Stimulated activated CD4-positive, alpha-beta T cell treated with anti-CD3 and anti-CD28 coated beads, Interleukin-4, amount 100 ng/mL, for 4 hours (primary cell): ENCODE results near the gene OSBPL2.
A peak's percentile ranks its signal among the peaks of the same experiment; 100 is the strongest.

ENCODE experiments used
- DNase-seq, 2 experiments: peaks; one replicate each; pipeline ENCODE4 v3.0.0-alpha.2; 2020

The OSBPL2 gene

DNA sequence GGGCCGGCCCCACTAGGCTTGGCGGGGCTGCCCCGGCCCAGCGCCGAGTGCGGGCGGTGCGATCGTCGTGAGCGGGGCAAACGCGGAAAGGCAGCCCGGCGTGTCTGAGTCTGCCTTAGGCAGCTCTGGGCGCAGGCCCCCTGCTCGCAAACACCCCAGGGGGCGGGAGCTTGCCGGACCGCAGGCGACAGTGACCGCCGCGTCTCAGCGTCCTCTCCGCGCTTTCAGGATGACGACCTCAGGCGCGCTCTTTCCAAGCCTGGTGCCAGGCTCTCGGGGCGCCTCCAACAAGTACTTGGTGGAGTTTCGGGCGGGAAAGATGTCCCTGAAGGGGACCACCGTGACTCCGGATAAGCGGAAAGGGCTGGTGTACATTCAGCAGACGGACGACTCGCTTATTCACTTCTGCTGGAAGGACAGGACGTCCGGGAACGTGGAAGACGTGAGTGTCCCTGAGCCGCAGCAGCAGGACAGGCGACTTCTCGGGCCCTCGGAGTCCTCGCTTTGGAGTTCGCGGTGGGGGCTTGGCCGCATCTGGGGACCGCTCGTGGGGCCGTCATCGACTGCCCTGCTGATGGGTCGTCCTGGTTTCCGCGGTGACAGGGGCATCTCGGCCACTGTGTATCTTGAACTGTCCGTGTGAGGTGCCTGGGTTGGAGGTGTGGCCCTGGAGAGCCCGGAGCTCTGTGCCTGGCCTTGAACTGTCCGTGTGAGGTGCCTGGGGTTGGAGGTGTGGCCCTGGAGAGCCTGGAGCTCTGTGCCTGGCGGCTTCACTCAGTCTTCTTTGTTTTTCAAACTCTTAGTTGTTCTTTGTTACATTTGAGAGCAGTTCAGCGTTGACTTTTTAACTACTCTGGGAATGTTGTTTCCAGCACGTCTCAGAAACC is 65.3 kb downstream of the OSBPL2 start:
- peak in 1 of 2 experiments; percentile 23 for DNase-seq

DNA sequence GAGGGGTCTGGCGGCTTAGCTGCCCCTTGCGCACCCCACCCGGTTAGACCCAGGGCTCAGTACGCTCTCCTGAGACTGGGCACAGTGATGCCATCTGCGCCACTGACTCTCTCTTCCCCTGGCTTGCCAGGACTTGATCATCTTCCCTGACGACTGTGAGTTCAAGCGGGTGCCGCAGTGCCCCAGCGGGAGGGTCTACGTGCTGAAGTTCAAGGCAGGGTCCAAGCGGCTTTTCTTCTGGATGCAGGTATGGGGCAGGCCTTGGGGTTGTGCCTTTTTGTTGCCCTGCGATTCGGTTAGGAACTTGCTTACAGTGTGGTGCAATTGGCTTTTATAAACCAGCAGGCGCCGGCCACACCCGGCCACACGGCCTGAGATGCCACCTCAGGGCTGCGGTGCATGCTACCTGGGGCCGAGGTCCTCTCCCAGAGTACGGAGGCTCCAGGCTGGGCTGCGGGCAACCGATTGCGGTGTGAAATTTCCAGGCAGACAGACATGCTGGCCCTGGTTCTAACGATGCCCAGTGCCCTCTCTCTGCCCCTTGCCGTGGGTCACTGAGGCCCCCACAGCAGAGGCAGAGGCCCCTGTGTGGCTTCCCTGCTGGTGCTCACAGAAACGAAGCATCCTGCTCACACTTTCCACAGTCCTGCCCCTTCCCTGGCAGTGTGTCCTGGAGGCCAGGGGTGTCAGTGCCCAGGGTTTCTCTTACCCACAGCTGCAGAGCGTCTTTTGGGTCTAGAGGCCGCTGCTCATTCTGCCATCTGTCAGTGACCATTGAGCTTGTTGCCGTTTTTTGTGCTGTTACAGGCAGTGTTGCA is 66.2 kb downstream of the OSBPL2 start:
- no peak for DNase-seq

DNA sequence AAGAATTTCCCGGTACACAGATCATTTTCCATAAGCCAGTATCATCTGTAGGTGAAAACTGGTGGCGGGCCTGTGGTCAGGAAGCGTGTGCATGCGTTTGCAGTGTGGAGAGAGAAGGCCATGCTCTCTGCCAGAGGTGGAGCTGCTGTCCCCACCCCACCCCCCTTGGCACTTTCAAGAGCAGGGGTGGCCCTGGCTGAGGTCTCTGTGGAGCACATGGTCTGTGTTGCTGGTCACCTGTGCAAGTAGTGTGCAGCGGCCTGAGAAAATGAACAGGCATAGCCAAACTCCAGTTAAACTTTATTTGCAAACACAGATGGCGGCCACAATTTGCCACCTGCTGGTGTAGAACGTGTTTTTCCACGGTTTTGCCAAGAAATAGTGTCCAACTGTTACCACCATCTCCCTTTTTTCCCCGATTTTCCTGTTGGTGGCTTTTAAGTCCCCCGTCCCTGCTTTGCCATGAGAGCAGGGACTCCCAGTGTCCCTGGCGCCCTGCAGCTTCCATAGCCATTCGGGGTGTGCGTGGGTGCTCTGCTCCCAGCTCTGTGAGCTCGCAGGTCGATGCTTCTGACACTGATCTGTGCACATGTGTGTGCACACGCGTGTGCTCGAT is 66.9 kb downstream of the OSBPL2 start:
- DNase-seq = no peak

DNA sequence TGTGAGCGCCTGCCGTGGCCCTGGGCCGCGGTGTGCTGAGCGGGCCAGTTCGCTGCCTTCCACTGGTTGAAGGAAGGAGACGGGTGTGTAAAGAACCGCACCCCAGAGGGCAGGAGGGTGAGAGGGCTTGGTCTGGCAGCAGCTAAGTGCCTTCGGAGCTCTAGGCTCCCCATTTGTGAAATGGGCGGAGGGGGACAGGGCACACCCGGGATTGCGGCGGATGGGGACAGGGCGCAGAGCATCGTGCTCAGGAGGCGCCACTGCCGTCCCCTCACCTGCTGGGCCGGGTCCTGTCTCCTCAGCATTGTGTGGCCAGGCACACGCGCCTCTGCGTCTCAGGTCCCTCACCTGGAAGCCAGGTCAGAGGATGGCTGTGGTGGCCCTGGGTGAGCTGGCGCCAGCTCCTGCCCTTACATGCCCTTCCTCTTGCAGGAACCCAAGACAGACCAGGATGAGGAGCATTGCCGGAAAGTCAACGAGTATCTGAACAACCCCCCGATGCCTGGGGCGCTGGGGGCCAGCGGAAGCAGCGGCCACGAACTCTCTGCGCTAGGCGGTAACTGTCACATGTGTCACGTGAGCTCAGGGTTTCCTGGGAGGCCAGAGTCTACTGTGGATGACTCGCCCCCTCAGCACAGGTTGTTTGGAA is 67.6 kb downstream of the OSBPL2 start:
- no peak for DNase-seq

DNA sequence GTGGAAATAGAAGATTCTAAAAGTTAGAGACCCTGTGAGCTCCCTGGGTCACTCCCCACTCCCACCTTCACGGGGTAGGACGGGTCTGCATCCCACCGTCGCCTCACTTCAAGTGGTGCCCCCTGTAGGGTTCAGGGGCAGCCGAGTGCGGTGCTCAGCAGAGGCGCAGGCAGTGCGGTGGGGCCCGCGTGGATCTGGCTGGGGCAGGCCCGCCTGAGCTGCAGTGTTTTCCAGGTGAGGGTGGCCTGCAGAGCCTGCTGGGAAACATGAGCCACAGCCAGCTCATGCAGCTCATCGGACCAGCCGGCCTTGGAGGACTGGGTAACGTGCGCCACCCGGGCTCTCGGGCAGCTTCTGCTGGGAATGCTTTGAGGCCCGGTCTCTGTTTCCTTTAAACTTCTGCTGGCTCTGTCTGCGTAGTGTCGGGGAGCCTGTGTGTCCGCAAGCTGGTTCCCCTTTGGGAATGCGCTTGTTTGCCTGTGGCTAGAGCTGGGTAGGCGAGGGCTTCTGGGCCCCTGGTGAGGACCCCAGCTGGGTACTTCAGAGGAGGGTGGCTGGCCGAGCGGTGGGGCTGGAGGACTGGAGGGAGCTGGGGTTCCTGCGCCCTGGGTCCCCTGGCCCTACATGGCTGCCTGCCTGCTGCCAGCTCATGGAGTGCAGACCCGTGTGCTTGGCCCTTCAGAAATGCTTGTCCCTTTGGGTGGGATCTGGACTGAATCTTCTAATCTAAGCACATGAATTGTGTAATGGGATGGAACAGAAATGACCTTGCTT is 68.3 kb downstream of the OSBPL2 start:
- no peak for DNase-seq

DNA sequence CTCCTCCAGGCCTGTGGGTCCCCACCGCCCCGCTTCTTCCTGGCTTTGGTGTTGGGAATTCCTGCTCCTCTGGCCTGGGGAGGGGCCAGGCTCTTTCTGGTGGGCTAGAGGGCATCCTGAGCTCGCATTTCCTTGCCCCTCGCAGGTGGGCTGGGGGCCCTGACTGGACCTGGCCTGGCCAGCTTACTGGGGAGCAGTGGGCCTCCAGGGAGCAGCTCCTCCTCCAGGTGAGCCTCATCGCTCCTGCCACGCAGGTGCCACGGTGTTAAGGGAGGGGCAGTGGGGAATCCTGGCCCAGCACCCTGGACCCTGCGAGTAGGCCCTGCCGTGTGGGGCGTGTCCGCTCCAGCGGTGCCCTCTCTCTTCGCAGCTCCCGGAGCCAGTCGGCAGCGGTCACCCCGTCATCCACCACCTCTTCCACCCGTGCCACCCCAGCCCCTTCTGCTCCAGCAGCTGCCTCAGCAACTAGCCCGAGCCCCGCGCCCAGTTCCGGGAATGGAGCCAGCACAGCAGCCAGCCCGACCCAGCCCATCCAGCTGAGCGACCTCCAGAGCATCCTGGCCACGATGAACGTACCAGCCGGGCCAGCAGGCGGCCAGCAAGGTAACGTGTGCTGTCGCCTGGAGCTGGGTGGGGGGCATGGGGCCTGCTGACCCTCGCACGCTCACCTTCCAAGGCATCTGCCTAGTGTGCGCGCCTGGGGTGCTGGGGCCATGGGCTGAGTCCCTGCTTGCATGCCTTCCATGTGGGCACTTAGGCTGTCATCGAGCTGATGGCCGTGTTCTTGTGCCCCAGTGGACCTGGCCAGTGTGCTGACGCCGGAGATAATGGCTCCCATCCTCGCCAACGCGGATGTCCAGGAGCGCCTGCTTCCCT is 69.1 kb downstream of the OSBPL2 start:
- DNase-seq = no peak

DNA sequence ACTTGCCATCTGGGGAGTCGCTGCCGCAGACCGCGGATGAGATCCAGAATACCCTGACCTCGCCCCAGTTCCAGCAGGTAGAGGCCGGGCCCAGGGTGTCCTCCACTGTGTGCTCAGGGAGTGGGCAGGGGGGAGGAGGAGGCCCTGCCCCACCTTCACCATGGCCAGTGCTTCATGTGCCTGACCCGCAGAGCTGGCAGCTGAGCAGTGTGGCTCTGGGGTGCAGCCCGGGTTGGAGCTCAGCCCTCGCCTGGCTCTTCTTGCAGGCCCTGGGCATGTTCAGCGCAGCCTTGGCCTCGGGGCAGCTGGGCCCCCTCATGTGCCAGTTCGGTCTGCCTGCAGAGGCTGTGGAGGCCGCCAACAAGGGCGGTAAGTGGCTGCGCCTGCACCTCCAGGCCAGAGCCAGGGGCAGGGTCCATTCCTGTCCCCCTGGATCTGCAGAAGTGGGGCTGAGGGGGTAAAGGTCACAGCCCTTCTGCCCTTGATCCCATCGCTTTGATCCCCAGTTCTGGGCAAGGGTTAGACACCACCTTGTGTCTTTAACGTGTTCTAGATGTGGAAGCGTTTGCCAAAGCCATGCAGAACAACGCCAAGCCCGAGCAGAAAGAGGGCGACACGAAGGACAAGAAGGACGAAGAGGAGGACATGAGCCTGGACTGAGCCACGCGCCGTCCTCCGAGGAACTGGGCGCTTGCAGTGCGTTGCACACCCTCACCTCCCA is 69.9 kb downstream of the OSBPL2 start:
- no peak for DNase-seq

DNA sequence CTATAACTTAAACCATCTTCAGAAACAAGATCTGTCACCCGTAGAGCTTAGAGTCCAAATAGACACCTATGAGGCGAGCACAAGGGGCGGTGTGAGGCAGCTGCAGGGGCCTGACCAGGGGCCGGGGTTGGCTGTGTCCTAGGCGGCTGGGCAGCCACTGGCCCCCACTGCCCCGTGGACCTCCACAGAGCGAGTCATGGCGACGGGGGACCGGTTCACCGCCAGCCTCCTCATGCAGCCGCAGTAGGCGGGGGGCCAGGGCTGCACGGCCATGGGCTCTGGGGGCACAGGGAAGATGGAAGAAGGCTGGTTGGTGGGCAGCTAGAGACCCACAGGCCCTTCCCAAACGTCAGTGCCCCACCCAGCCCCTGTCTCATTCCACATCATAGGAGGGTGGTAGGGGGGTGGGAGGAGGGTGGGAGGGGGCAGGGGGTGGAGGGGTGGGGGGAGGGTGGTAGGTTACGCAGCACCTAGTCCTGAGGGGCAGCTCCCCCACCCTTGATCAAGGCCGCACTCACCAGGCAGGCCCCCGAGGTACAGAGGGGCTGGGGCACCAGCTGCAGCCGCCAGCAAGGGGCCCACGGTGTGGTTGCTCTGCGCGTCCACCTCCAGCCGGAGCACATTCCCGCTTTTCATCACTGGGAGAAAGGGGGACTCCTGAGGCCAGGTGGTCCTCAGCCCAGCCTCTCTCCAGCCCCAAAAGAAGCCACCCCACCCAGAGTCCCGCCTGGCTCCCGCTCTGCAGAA is 71.0 kb downstream of the OSBPL2 start:
- DNase-seq = no peak

DNA sequence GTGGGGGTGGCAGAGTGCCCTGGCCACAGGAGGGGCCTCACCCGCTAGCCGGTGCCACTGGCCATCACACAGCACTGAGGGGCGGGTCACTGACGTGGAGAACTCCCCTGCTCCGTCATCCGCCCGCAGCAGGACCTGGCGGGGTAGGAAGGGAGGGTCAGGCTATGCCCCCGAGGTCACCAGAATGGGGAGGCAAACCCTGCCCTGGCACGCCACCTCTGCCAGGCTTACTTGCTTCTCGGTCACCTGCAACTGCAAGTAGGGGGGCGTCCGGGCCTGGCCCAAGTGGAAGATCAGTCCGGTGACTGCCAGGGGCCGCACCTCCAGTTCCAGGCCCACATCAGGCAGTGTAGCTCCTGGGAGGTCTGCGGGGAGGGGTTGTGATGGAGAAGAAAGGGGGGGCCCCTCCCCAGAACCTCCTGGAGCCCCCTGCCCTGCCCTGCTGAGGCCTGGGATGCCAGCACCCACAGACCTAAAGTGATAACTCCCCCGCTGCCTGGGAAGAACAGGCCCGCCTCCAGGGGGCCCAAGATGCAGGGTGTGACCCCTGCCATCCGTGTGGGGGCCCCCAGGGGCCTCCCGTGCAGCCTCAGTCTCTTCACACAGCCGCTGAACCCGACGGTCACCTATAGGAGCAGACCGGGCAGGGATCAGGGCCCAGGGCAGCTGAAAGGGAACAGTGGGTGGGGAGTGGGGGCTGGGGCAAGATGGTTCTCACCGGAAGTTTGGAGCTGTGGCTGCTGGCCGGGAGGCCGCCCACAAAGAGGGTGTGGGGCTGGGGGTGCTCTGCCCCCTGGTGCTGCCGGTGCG is 71.8 kb downstream of the OSBPL2 start:
- DNase-seq = no peak

DNA sequence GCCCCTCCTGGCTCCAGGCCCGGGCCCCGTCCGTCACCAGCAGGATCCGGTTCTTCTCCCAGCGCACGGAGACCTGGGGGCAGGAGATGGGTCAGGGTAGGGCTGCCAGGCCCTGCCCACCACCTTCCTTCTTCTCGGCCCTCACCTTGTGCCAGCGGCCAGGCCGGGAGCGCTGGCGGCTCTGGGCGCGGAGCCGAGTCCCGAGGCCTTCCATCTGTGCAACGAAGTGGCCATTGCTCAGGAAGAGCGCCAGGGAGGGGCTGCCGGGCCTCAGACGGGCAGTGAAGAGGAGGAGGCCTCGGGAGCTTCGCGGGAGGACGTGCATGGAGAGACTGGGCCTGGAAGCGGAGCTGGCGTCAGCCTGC is 72.4 kb downstream of the OSBPL2 start:
- DNase-seq = no peak

DNA sequence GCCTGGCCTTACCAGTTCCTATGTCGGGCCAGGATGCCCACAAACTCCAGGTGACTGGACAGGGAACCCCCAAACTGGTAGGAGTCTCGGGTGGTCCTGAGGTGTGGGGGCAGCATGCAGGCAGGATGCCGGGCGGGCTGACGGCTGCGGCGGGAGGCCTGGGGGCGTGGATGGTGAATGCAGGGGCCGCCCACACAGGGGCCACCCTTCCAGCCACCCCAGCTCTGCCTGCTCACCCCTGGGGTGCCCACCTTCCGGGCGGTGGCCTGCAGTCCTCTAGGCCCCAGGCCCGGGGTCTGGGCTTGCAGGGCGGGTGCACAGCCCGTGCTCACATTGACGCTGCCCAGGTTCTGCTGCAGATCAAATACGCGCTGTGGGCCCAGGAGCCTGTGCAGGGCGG is 72.8 kb downstream of the OSBPL2 start:
- no peak for DNase-seq

DNA sequence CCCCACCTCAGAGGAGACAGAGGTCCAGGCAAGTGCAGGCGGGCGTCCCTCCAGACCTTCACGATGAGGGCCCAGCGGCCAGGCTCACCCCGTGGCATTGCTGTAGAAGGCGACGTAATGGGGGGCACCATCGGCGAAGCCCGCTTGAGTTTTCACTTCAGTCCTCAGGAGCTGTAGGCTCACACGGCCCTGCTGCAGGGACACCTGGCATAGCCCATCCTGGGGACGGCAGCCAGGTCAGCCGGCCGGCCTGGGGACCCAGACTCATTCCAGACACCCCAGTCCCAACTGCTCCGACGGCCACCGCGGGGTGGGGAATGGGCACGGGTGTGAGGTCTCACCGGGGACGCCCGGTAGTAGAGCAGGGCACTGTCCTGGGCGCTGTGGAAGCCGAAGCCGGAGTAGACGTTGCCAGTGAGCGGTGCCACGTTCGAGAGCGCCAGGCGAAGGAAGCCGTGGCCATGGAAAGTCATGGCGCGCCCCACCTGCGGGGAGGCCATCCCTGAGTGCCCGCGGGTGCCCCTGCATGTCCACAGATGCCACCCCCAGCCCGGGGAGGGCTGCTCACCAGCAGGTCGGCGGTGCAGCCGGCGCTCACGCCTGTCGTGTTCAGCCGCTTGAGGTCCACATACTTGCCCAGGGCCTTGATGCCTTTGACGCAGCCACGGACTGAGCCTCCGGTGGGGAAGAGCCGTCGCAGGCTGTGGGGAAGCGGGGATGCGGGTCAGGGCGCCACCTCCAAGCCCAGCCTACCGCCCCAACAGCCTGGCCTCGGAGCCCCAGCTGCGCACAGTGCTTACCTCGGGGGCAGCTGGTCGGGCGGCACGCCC is 73.7 kb downstream of the OSBPL2 start:
- DNase-seq = no peak

DNA sequence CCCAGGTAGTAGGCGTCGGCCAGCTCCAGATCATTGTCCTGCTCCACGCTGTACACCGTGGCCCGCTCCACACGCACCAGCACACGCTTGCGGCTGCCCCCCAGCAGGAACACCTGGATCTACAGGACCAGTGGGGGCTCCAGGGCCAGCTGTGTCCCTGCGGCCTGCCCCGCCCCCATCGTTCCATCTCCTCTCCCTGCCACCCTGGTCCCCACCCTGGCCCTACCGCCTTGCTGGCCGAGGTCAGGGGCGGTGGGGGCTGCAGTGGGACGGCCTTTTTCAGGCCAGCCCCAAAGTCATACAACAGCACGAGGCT is 74.3 kb downstream of the OSBPL2 start:
- no peak for DNase-seq

DNA sequence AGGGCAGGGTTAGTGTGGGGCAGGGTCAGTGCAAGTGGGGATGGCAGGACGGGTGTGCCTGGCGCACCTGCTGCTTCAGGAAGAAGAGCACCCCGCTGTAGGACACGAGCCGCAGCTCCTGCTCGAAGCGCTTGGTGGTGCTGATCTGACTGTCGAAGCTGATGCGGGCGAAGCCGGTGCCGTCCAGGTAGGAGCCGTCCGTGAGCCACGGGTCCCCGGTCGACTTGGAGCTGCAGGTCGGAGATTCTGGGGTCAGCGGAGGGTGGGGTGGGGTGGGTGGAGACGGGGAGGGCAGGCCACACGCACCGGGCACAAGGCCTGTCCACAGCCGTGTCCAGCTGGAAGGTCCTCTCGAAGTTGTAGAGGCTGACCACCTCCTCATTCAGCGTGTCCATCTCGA is 74.7 kb downstream of the OSBPL2 start:
- no peak for DNase-seq

DNA sequence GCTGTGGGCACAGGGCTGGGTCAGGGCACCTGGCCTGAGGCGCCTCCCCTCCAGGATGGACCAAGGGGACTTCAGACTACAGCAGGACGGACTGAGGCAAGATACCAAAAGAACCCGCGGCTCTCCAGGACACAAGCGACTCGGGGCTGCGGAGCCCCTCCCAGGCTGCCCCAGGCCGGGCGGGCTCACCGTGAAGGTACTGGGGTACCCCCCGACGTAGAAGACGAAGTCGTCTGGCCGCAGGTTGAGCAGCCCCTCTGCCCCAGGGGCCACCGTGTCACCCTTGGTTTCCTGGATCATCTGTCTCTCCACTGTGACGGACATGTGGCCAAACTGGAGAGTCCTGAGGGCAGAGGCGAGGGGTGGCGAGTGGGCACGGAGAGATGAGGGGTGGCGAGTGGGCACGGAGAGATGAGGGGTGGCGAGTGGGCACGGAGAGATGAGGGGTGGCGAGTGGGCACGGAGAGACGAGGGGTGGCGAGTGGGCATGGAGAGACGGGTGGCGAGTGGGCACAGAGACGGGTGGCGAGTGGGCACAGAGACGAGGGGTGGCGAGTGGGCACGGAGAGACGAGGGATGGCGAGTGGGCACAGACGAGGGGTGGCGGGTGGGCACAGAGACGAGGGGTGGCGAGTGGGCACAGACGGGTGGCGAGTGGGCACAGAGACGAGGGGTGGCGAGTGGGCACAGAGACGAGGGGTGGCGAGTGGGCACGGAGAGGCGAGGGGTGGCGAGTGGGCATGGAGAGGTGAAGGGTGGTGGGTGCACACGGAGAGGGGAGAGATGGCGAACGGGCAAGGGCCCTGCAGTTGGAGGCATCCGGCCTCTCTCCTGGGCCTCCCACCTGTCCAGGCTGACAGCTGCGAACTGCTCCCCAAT is 75.4 kb downstream of the OSBPL2 start:
- DNase-seq = no peak

DNA sequence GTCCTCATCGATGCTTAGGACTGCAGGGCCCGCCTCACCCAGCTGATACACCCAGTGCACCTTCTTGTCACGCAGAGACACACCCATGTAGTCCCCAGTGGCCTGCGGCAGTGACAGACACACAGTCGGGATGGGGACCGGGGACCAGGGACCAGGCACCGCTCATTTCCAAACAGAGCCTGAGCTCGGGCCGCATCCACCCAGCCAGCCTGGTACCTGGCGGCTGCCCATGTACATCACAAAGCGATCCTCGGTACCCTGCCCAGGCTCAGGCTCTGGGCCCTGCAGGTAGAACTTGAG is 76.0 kb downstream of the OSBPL2 start:
- no peak for DNase-seq

DNA sequence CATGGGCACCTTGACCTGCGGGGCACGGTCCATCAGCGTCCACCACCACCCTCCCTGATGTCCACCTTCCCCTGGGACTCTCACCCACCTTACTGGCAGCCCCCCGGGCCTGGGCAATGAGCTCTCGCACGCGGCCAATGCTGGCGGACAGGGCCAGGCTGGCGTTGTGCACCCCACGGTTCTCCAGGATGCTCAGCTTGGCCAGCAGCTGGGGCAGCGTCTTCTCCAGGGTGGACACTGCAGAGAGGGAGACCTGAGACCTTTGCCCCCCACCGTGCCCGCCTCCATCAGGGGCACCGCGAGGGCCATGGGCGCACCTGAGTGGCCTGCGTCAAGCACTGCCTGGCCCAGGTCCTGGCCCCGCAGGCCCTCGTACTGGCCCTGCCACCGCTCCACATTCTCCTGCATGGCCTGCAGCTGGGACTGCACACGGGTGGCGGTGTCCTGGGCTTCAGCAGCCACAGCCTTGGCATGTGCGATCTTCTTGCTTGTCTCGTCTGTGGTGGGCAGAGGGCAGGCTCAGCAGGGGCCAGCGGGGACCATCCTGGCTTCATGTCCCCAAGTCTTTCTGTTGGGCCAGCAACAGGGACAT is 76.5 kb downstream of the OSBPL2 start:
- no peak for DNase-seq
